Coronary artery (tissue), 2 donors: ENCODE results near the gene TRAF4.
"Not testable (repeated sequence)": the region's sequence is repeated elsewhere in the genome, so short reads cannot be mapped to it uniquely, and the experiment has no call there.

Experiments used
- DNase-seq: peaks from one replicate; pipeline ENCODE4 v3.0.0-alpha.2; 2017; ENCODE audit warnings: low spot score
- H3K27ac ChIP-seq, 2 donors: fragments of 200-600 bp; sonication (generic); one replicate each; pipeline ENCODE4 v1.5.1; 2016 to 2019
- H3K4me3 ChIP-seq: fragments of 200-600 bp; sonication (generic); 2 replicates; pipeline ENCODE4 v1.5.1; 2016; ENCODE audit warnings: mild to moderate bottlenecking, moderate library complexity
- TF ChIP-seq, protein P1 (sequence below): fragments of 200-600 bp; sonication (generic); IDR thresholded peaks from one replicate; pipeline ENCODE4 v1.5.1; 2019; ENCODE audit warnings: antibody characterized with exemption

Gene TRAF4

DNA sequence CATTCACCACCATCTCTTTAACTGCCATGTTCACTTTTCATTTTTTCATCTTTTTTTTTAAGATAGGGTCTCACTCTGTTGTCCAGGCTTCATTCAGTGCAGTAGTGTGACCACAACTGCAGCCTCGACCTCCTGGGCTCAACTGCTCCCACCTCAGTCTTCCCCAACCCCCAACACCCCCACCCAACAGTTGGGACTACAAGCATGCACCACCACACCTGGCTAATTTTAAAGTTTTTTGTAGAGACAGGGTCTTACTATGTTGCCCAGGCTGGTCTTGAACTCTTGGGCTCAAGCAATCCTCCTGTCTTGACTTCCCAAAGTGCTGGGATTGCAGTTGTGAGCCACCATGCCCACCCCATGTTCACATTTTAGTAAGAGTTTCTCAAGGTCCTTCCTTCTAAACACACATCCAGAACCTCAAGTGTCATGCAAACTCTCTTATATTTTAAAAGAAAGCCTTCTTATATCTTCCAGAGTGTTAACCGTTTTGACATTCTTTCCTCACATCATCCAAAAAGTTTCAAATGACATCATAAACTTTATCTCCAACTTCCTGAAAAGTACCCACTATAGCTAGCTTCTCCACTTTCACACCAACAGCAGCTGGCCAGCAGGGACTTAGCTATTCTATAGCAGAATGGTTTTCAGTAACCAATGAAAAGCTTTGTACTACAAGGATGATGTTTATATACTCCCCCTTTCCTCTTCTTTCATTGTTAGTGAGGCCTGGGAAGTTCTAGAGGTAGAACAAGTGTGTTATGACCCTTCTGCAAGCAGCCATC is 49.3 kb downstream of the TRAF4 start:
- Histone ChIP-seq H3K4me3 (no peak overlapping the region), H3K27ac (no peak overlapping the region)
- TF ChIP-seq, protein P1, sequence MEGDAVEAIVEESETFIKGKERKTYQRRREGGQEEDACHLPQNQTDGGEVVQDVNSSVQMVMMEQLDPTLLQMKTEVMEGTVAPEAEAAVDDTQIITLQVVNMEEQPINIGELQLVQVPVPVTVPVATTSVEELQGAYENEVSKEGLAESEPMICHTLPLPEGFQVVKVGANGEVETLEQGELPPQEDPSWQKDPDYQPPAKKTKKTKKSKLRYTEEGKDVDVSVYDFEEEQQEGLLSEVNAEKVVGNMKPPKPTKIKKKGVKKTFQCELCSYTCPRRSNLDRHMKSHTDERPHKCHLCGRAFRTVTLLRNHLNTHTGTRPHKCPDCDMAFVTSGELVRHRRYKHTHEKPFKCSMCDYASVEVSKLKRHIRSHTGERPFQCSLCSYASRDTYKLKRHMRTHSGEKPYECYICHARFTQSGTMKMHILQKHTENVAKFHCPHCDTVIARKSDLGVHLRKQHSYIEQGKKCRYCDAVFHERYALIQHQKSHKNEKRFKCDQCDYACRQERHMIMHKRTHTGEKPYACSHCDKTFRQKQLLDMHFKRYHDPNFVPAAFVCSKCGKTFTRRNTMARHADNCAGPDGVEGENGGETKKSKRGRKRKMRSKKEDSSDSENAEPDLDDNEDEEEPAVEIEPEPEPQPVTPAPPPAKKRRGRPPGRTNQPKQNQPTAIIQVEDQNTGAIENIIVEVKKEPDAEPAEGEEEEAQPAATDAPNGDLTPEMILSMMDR, result no peak
- DNase-seq, result no peak

DNA sequence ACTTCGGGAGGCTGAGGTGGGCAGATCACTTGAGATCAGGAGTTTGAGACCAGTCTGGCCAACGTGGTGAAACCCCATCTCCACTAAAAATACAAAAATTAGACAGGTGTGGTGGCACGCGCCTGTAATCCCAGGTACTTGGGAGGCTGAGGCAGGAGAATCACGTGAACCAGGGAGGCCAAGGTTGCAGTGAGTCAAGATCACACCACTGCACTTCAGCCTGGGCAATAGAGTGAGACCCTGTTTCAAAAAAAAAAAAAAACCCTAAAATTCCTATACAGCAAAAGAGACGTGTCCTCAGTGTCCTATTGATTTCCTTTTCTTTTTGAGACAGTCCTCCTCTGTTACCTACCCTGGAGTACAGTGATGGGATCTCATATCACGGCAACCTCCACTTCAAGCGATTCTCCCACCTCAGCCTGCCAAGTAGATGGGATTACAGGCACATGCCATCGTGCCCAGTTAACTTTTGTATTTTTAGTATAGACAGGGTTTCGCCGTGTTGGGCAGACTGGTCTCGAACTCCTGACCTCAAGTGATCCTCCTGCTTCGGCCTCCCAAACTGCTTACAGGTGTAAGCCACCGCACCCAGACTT is 51.1 kb downstream of the TRAF4 start:
- not testable (repeated sequence) for H3K4me3 ChIP-seq, H3K27ac ChIP-seq, DNase-seq

DNA sequence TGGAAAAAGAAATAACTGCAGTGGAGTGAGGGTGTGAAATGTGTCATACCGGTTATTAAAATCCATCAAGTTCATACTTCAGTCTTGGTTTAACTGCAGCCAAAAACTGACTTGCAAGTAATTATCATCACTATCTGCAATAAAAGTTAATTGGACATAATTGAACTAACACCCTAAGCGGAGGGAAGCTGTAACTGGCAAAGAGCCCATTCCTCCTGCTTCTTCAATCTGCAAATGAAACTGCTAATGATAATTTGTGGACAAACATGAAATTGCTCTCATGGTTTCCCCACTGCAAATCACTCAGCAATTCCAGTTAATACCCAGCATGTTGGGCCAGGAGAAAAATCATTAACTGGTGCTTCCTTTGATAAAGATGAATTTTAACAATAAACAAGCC is 52.3 kb downstream of the TRAF4 start:
- no peak overlapping the region for H3K4me3 ChIP-seq
- TF ChIP-seq, protein P1, result no peak
- H3K27ac ChIP-seq, result no peak overlapping the region
- DNase-seq, result no peak
